Cardiac fibroblast (primary cell): Measurements from ENCODE around the gene RIC8A.
"Not testable (repeated sequence)": the region's sequence is repeated elsewhere in the genome, so short reads cannot be mapped to it uniquely, and the experiment has no call there.

ENCODE experiments used
- DNase-seq, 2 donors: peaks; one replicate each; pipeline versions ENCODE4 v3.0.0 to v3.0.0-alpha.2; 2010; ENCODE audit warnings: low read depth in 2 of 2
- H3K4me3 ChIP-seq, 2 donors: replicated peaks in 1 of 2; 1 replicate in 1 of 2; 2 replicates in 1 of 2; pipeline ENCODE4 v1.5.1; 2011; ENCODE audit warnings: low read depth in 2 of 2, low read length in 2 of 2, mild to moderate bottlenecking in 2 of 2, moderate library complexity in 1 of 2
- CTCF ChIP-seq: IDR thresholded peaks from one replicate; pipeline ENCODE4 v1.5.1; 2011; ENCODE audit warnings: low read depth, mild to moderate bottlenecking, low read length, inconsistent platforms

RIC8A gene

GRCh38 chr11:215581-216037 is 8.1 kb downstream of the RIC8A start:
- no peak overlapping the region for H3K4me3 ChIP-seq
- no peak for TF ChIP-seq CTCF
- DNase-seq, result peak in 1 of 2 donors; percentile 22

- no peak for DNase-seq
- no peak for TF ChIP-seq CTCF
- H3K4me3 ChIP-seq, result no peak overlapping the region
These were observed 8.8 kb downstream of the RIC8A start for GRCh38 chr11:216081-216974.

- TF ChIP-seq CTCF, result no peak
- H3K4me3 ChIP-seq, result no peak overlapping the region
- DNase-seq, result no peak
These were observed 10.2 kb downstream of the RIC8A start for GRCh38 chr11:217704-218103.

GRCh38 chr11:218815-219593 is 11.5 kb downstream of the RIC8A start:
- H3K4me3 ChIP-seq, result no peak overlapping the region
- no peak for TF ChIP-seq CTCF
- DNase-seq, result no peak

- not testable (repeated sequence) for DNase-seq, H3K4me3 ChIP-seq
These were observed 13.2 kb downstream of the RIC8A start for GRCh38 chr11:220641-221215.

GRCh38 chr11:221539-221938 is 14.0 kb downstream of the RIC8A start:
- TF ChIP-seq CTCF, result no peak
- DNase-seq, result no peak
- H3K4me3 ChIP-seq, result no peak overlapping the region
